Measurements from ENCODE around the gene TP53BP1. TPM values are rescaled to one million over a fixed set of nuclear protein-coding genes. Genes with fewer than 3 reads are reported as not detected.

Gene TP53BP1
- polyA plus RNA-seq, 1 donor from 2014 or later, result 98.7 TPM

GRCh38 chr15:43390723-43391122 lies 102.2 kb downstream of the TP53BP1 start:
- Histone ChIP-seq H3K36me3 (ENCODE audit: insufficient read depth, low read length) (no peaks in the 10 kb centered on the region), H3K9me3 (ENCODE audit: low read length) (no peaks in the 10 kb centered on the region), H3K27me3 (ENCODE audit: insufficient read depth, low read depth, low read length) (no peaks in the 10 kb centered on the region), H4K20me1 (ENCODE audit: insufficient read depth) (no peaks in the 10 kb centered on the region), H3K27ac (ENCODE audit: low read length) (no peak overlapping the region), H3K4me2 (ENCODE audit: low read length) (no peak overlapping the region), H3K79me2 (replicated peaks; ENCODE audit: insufficient read depth, low read length) (no peaks in the 10 kb centered on the region), H3K4me3 (ENCODE audit: low read length) (no peak overlapping the region), H2AFZ (ENCODE audit: low read depth, low read length) (no peak overlapping the region), H3F3A (ENCODE audit: insufficient read depth, low read length, poor library complexity, severe bottlenecking) (no peaks in the 10 kb centered on the region), H3K9ac (ENCODE audit: low read length) (no peak overlapping the region), H3K9me2 (ENCODE audit: insufficient read depth, low read length) (no peaks in the 10 kb centered on the region)
- TF ChIP-seq EP300 (conservative IDR thresholded peaks at IDR 0.05; ENCODE audit: poor library complexity, severe bottlenecking) (no peak), SMC3 (conservative IDR thresholded peaks at IDR 0.05; ENCODE audit: poor library complexity) (no peak), REST (IDR thresholded peaks at IDR 0.05; ENCODE audit: borderline replicate concordance) (no peak), MXI1 (conservative IDR thresholded peaks at IDR 0.05; ENCODE audit: poor library complexity, severe bottlenecking) (no peak)

GRCh38 chr15:43383070-43383469 lies 109.9 kb downstream of the TP53BP1 start:
- Histone ChIP-seq H3K4me3 (ENCODE audit: low read length) (no peak overlapping the region), H3K9me3 (ENCODE audit: low read length) (no peaks in the 10 kb centered on the region), H3K9me2 (ENCODE audit: insufficient read depth, low read length) (no peaks in the 10 kb centered on the region), H2AFZ (ENCODE audit: low read depth, low read length) (no peak overlapping the region), H3K27me3 (ENCODE audit: insufficient read depth, low read depth, low read length) (no peaks in the 10 kb centered on the region), H3F3A (ENCODE audit: insufficient read depth, low read length, poor library complexity, severe bottlenecking) (no peaks in the 10 kb centered on the region), H4K20me1 (ENCODE audit: insufficient read depth) (peaks cover 4% of the 10 kb centered on the region), H3K4me2 (ENCODE audit: low read length) (no peak overlapping the region), H3K27ac (ENCODE audit: low read length) (no peak overlapping the region), H3K9ac (ENCODE audit: low read length) (no peak overlapping the region), H3K36me3 (ENCODE audit: insufficient read depth, low read length) (peaks cover 3% of the 10 kb centered on the region), H3K79me2 (replicated peaks; ENCODE audit: insufficient read depth, low read length) (no peaks in the 10 kb centered on the region)
- TF ChIP-seq CTCF (IDR thresholded peaks at IDR 0.05; ENCODE audit: poor library complexity, severe bottlenecking), result no peak
- TF ChIP-seq REST (IDR thresholded peaks at IDR 0.05; ENCODE audit: borderline replicate concordance), result no peak
- no peak for TF ChIP-seq EP300 (conservative IDR thresholded peaks at IDR 0.05; ENCODE audit: poor library complexity, severe bottlenecking)

All from neural cell (in vitro differentiated cells).